HEK293 (cell line): ENCODE data around the gene TPRN.

ENCODE experiments used
- CTCF ChIA-PET: fragments of 350-600 bp; formaldehyde crosslinking; extraction: SDS; loops from one replicate; lab custom pipeline; 2021; ENCODE audit warnings: antibody characterized with exemption; lab: Yijun Ruan, JAX
- POLR2A ChIA-PET: fragments of 300-600 bp; formaldehyde crosslinking; extraction: SDS; loops from one replicate; lab custom pipeline; 2020; ENCODE audit warnings: antibody characterized with exemption, inconsistent platforms; lab: Yijun Ruan, JAX
- H3K27ac ChIP-seq: fragments of 200-500 bp; sonication (Bioruptor generic); 2 replicates; pipeline ENCODE4 v1.5.1; 2014; ENCODE audit warnings: low read depth, low read length, control low read depth, inconsistent platforms; ENCODE audit errors: extremely low read depth
- H3K36me3 ChIP-seq, 2 experiments: fragments of 200-500 bp in 1 of 2; sonication (Bioruptor generic) in 1 of 2; 1 replicate in 1 of 2; 2 replicates in 1 of 2; pipeline ENCODE4 v1.5.1; 2014 to 2017; ENCODE audit warnings: inconsistent platforms in 2 of 2, low read length in 2 of 2; ENCODE audit not compliant: control insufficient read depth in 2 of 2, insufficient read depth in 1 of 2
- H3K4me1 ChIP-seq: fragments of 200-500 bp; sonication (Bioruptor generic); 2 replicates; pipeline ENCODE4 v1.5.1; 2014; ENCODE audit warnings: mild to moderate bottlenecking, low read length, inconsistent platforms; ENCODE audit not compliant: control insufficient read depth, insufficient read depth
- H3K4me3 ChIP-seq: 2 replicates; pipeline ENCODE4 v1.5.1; 2011; ENCODE audit warnings: low read depth, mild to moderate bottlenecking, control low read depth, low read length, moderate library complexity
- H3K9me3 ChIP-seq: fragments of 200-500 bp; sonication (Bioruptor generic); 2 replicates; pipeline ENCODE4 v1.5.1; 2014; ENCODE audit warnings: low read depth, low read length, inconsistent platforms; ENCODE audit not compliant: control insufficient read depth, insufficient read depth
- BCL11A ChIP-seq: fragments of 450-650 bp; formaldehyde crosslinking; IDR thresholded peaks from 2 replicates; pipeline ENCODE4 v1.5.1; 2016; ENCODE audit warnings: low read depth, missing biosample characterization, missing genetic modification characterization
- BCL11B ChIP-seq: fragments of 450-650 bp; formaldehyde crosslinking; IDR thresholded peaks from 2 replicates; pipeline ENCODE4 v1.5.1; 2016; ENCODE audit warnings: low read depth, missing biosample characterization, missing genetic modification characterization
- EGR2 ChIP-seq: fragments of 450-650 bp; formaldehyde crosslinking; IDR thresholded peaks from 2 replicates; pipeline ENCODE4 v1.5.1; 2016; ENCODE audit warnings: low read depth, missing biosample characterization, missing genetic modification characterization
- GLIS2 ChIP-seq: fragments of 450-650 bp; formaldehyde crosslinking; IDR thresholded peaks from 2 replicates; pipeline ENCODE4 v1.5.1; 2016; ENCODE audit warnings: missing biosample characterization, missing genetic modification characterization
- KLF1 ChIP-seq: fragments of 450-650 bp; formaldehyde crosslinking; IDR thresholded peaks from 2 replicates; pipeline ENCODE4 v1.5.1; 2016; ENCODE audit warnings: missing biosample characterization, missing genetic modification characterization
- KLF16 ChIP-seq: fragments of 450-650 bp; formaldehyde crosslinking; IDR thresholded peaks from 2 replicates; pipeline ENCODE4 v1.5.1; 2017; ENCODE audit warnings: missing biosample characterization, missing genetic modification characterization
- RBAK ChIP-seq: fragments of 450-650 bp; formaldehyde crosslinking; IDR thresholded peaks from 2 replicates; pipeline ENCODE4 v1.5.1; 2016; ENCODE audit warnings: missing biosample characterization, missing genetic modification characterization
- SALL2 ChIP-seq: fragments of 450-650 bp; formaldehyde crosslinking; IDR thresholded peaks from 2 replicates; pipeline ENCODE4 v1.5.0; 2017; ENCODE audit warnings: missing biosample characterization, mild to moderate bottlenecking, missing genetic modification characterization, borderline replicate concordance
- SCRT2 ChIP-seq: fragments of 450-650 bp; formaldehyde crosslinking; IDR thresholded peaks from 2 replicates; pipeline ENCODE4 v1.5.1; 2016; ENCODE audit warnings: missing biosample characterization, missing genetic modification characterization
- SETDB1 ChIP-seq: IDR thresholded peaks from one replicate; pipeline ENCODE4 v1.6.1; 2017; ENCODE audit warnings: mild to moderate bottlenecking, low read length, moderate library complexity, mixed read lengths; ENCODE audit not compliant: insufficient read length
- SP2 ChIP-seq: fragments of 450-650 bp; formaldehyde crosslinking; IDR thresholded peaks from 2 replicates; pipeline ENCODE4 v1.5.1; 2016; ENCODE audit warnings: missing biosample characterization, missing genetic modification characterization
- SP3 ChIP-seq: fragments of 450-650 bp; formaldehyde crosslinking; IDR thresholded peaks from 2 replicates; pipeline ENCODE4 v1.5.1; 2016; ENCODE audit warnings: missing biosample characterization, missing genetic modification characterization
- SP7 ChIP-seq: fragments of 450-650 bp; formaldehyde crosslinking; IDR thresholded peaks from 2 replicates; pipeline ENCODE4 v1.5.1; 2016; ENCODE audit warnings: missing biosample characterization, missing genetic modification characterization
- TCF7L2 ChIP-seq: IDR thresholded peaks from 2 replicates; pipeline ENCODE4 v1.6.1; 2011; ENCODE audit warnings: low read depth, mild to moderate bottlenecking, inconsistent platforms, low read length, moderate library complexity, borderline replicate concordance
- YY2 ChIP-seq: fragments of 450-650 bp; formaldehyde crosslinking; IDR thresholded peaks from 2 replicates; pipeline ENCODE4 v1.5.1; 2016; ENCODE audit warnings: missing biosample characterization, missing genetic modification characterization
- ZBTB1 ChIP-seq: fragments of 450-650 bp; formaldehyde crosslinking; IDR thresholded peaks from 2 replicates; pipeline ENCODE4 v1.5.1; 2016; ENCODE audit warnings: missing biosample characterization, missing genetic modification characterization
- ZBTB21 ChIP-seq: fragments of 450-650 bp; formaldehyde crosslinking; IDR thresholded peaks from 2 replicates; pipeline ENCODE4 v1.5.1; 2017; ENCODE audit warnings: missing biosample characterization, missing genetic modification characterization
- ZBTB7A ChIP-seq: fragments of 450-650 bp; formaldehyde crosslinking; IDR thresholded peaks from 2 replicates; pipeline ENCODE4 v1.5.1; 2016; ENCODE audit warnings: low read depth, missing biosample characterization, missing genetic modification characterization
- ZFHX2 ChIP-seq: fragments of 450-650 bp; formaldehyde crosslinking; conservative IDR thresholded peaks from 2 replicates; pipeline ENCODE4 v1.5.1; 2016; ENCODE audit warnings: missing biosample characterization, missing genetic modification characterization
- ZFP37 ChIP-seq: fragments of 450-650 bp; formaldehyde crosslinking; IDR thresholded peaks from 2 replicates; pipeline ENCODE4 v1.5.1; 2016; ENCODE audit warnings: missing biosample characterization, missing genetic modification characterization
- ZNF121 ChIP-seq: fragments of 450-650 bp; formaldehyde crosslinking; IDR thresholded peaks from 2 replicates; pipeline ENCODE4 v1.5.1; 2016; ENCODE audit warnings: missing biosample characterization, missing genetic modification characterization
- ZNF138 ChIP-seq: fragments of 450-650 bp; formaldehyde crosslinking; IDR thresholded peaks from 2 replicates; pipeline ENCODE4 v1.5.1; 2016; ENCODE audit warnings: missing biosample characterization, missing genetic modification characterization, borderline replicate concordance
- ZNF19 ChIP-seq: fragments of 450-650 bp; formaldehyde crosslinking; IDR thresholded peaks from 2 replicates; pipeline ENCODE4; 2016; ENCODE audit warnings: missing biosample characterization, missing genetic modification characterization, low read depth
- ZNF2 ChIP-seq: fragments of 450-650 bp; formaldehyde crosslinking; IDR thresholded peaks from 2 replicates; pipeline ENCODE4 v1.5.1; 2016; ENCODE audit warnings: missing biosample characterization, missing genetic modification characterization
- ZNF202 ChIP-seq: fragments of 450-650 bp; formaldehyde crosslinking; IDR thresholded peaks from 2 replicates; pipeline ENCODE4 v1.5.1; 2016; ENCODE audit warnings: missing biosample characterization, missing genetic modification characterization, borderline replicate concordance
- ZNF24 ChIP-seq: fragments of 450-650 bp; formaldehyde crosslinking; IDR thresholded peaks from 2 replicates; pipeline ENCODE4 v1.5.1; 2016; ENCODE audit warnings: missing biosample characterization, missing genetic modification characterization
- ZNF501 ChIP-seq: fragments of 450-650 bp; formaldehyde crosslinking; IDR thresholded peaks from 2 replicates; pipeline ENCODE4 v1.5.1; 2016; ENCODE audit warnings: missing biosample characterization, missing genetic modification characterization
- ZNF561 ChIP-seq: fragments of 450-650 bp; IDR thresholded peaks from 2 replicates; pipeline ENCODE4 v1.5.1; 2018; ENCODE audit warnings: missing biosample characterization, missing genetic modification characterization, borderline replicate concordance
- ZNF621 ChIP-seq: fragments of 450-650 bp; formaldehyde crosslinking; IDR thresholded peaks from 2 replicates; pipeline ENCODE4 v1.5.1; 2017; ENCODE audit warnings: missing biosample characterization, missing genetic modification characterization
- ZNF624 ChIP-seq: fragments of 450-650 bp; formaldehyde crosslinking; IDR thresholded peaks from 2 replicates; pipeline ENCODE4 v1.5.1; 2017; ENCODE audit warnings: missing biosample characterization, missing genetic modification characterization
- ZNF670 ChIP-seq: fragments of 450-650 bp; formaldehyde crosslinking; IDR thresholded peaks from 2 replicates; pipeline ENCODE4 v1.5.1; 2016; ENCODE audit warnings: missing biosample characterization, missing genetic modification characterization, low read depth
- ZNF791 ChIP-seq: fragments of 450-650 bp; formaldehyde crosslinking; IDR thresholded peaks from 2 replicates; pipeline ENCODE4 v1.5.1; 2016; ENCODE audit warnings: missing biosample characterization, missing genetic modification characterization
- ZNF837 ChIP-seq: fragments of 450-650 bp; formaldehyde crosslinking; IDR thresholded peaks from 2 replicates; pipeline ENCODE4 v1.5.1; 2016; ENCODE audit warnings: missing biosample characterization, missing genetic modification characterization
- ZSCAN30 ChIP-seq: fragments of 450-650 bp; IDR thresholded peaks from 2 replicates; pipeline ENCODE4 v1.5.1; 2018; ENCODE audit warnings: missing biosample characterization, mild to moderate bottlenecking, missing genetic modification characterization, moderate library complexity
- TF ChIP-seq, protein P1 (sequence below): fragments of 450-650 bp; formaldehyde crosslinking; IDR thresholded peaks from 2 replicates; pipeline ENCODE4 v1.5.1; 2017; ENCODE audit warnings: missing biosample characterization, missing genetic modification characterization
- TF ChIP-seq, protein P2 (sequence below): fragments of 450-650 bp; formaldehyde crosslinking; IDR thresholded peaks from 2 replicates; pipeline ENCODE4 v1.5.1; 2016; ENCODE audit warnings: missing biosample characterization, missing genetic modification characterization
- TF ChIP-seq, protein P3 (sequence below): fragments of 450-650 bp; IDR thresholded peaks from 2 replicates; pipeline ENCODE4 v1.5.1; 2018; ENCODE audit warnings: missing biosample characterization, missing genetic modification characterization

The TPRN gene

DNA sequence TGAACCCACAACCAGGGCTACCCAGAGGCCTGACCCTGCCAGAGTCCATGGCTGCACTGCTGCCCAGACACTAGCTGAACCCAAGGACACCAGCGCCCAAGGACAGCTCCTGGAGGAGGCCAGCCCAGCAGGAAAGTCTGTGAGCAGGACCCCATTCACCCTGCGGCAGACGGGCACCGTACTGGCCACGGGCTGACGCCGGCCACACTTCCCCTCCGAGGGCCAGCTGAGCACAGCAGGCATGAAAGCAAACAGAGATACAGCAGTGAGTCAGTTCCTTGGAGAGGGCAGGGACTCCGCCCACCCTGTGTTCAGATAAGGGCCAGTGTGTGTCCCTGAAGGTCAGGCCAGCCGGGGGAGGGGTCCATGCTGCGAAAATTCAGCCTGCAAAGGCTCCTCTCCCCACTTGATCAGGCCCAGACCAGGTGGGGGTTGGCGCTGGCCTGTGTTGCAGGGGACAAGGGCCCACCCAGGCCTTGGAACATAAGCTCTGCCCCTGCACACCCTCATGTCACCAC lies 18.3 kb upstream of the TPRN start:
- H3K36me3 ChIP-seq: peaks cover 0 to 57% of the 10 kb centered on the region in 2 experiments; a peak in 1 of 3 replicates
- H3K9me3 ChIP-seq: no peaks in the 10 kb centered on the region
- POLR2A ChIA-PET: interaction anchor here (0.6 to 17.2 kb wide), 10 partner anchors 10 to 378 kb away, joined by 3 to 304 read pairs (median 6); partner anchors contain the start of genes MAN1B1, NDOR1, TMEM203 and TPRN
- CTCF ChIA-PET: interaction anchor here (0.7 to 1.1 kb wide), 3 partner anchors 8 to 27 kb away, joined by 4 to 5 read pairs (median 4); partner anchors contain the start of gene RNF224
- no peak overlapping the region for H3K4me3 ChIP-seq
- H3K4me1 ChIP-seq: peaks cover 4% of the 10 kb centered on the region
- no peak overlapping the region for H3K27ac ChIP-seq
- no peak for TF ChIP-seq ZNF791 (tag by site-specific recombination)
- TF ChIP-seq SETDB1: no peak
- peak; percentile 28; the same call in 1 of the 2 replicates for TF ChIP-seq ZFHX2
- no peak for TF ChIP-seq ZBTB7A (tag by site-specific recombination)
- no peak for TF ChIP-seq RBAK
- TF ChIP-seq ZNF19 (tag by site-specific recombination): no peak
- TF ChIP-seq ZNF202: no peak
- no peak for TF ChIP-seq BCL11A (tag by site-specific recombination)
- TF ChIP-seq ZNF121: no peak
- no peak for TF ChIP-seq KLF16 (tag by site-specific recombination)
- TF ChIP-seq ZNF670 (tag by site-specific recombination): no peak
- no peak for TF ChIP-seq ZBTB1 (tag by site-specific recombination)
- no peak for TF ChIP-seq ZBTB21 (tag by site-specific recombination)
- TF ChIP-seq SP7 (tag by site-specific recombination): 0 out of 2 replicates have a peak, but pooled peaks have one; percentile 28
- TF ChIP-seq, protein P1, sequence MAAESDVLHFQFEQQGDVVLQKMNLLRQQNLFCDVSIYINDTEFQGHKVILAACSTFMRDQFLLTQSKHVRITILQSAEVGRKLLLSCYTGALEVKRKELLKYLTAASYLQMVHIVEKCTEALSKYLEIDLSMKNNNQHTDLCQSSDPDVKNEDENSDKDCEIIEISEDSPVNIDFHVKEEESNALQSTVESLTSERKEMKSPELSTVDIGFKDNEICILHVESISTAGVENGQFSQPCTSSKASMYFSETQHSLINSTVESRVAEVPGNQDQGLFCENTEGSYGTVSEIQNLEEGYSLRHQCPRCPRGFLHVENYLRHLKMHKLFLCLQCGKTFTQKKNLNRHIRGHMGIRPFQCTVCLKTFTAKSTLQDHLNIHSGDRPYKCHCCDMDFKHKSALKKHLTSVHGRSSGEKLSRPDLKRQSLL (tag by site-specific recombination): no peak
- TF ChIP-seq ZFP37: no peak
- TF ChIP-seq ZSCAN30: no peak
- no peak for TF ChIP-seq ZNF621 (tag by site-specific recombination)
- no peak; the same call in 1 of the 2 replicates for TF ChIP-seq BCL11B (tag by site-specific recombination)
- TF ChIP-seq ZNF837 (tag by site-specific recombination): no peak
- no peak for TF ChIP-seq ZNF24 (tag by site-specific recombination)
- no peak for TF ChIP-seq ZNF138 (tag by site-specific recombination)
- TF ChIP-seq SP2: no peak
- TF ChIP-seq SALL2 (tag by site-specific recombination): no peak
- no peak; the same call in 1 of the 2 replicates for TF ChIP-seq ZNF2 (tag by site-specific recombination)
- TF ChIP-seq KLF1 (tag by site-specific recombination): peak; percentile 93
- TF ChIP-seq, protein P2, sequence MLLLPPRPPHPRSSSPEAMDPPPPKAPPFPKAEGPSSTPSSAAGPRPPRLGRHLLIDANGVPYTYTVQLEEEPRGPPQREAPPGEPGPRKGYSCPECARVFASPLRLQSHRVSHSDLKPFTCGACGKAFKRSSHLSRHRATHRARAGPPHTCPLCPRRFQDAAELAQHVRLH (tag by site-specific recombination): no peak
- no peak; the same call in 1 of the 2 replicates for TF ChIP-seq EGR2 (tag by site-specific recombination)
- no peak for TF ChIP-seq YY2 (tag by site-specific recombination)
- TF ChIP-seq ZNF624: no peak
- TF ChIP-seq, protein P3, sequence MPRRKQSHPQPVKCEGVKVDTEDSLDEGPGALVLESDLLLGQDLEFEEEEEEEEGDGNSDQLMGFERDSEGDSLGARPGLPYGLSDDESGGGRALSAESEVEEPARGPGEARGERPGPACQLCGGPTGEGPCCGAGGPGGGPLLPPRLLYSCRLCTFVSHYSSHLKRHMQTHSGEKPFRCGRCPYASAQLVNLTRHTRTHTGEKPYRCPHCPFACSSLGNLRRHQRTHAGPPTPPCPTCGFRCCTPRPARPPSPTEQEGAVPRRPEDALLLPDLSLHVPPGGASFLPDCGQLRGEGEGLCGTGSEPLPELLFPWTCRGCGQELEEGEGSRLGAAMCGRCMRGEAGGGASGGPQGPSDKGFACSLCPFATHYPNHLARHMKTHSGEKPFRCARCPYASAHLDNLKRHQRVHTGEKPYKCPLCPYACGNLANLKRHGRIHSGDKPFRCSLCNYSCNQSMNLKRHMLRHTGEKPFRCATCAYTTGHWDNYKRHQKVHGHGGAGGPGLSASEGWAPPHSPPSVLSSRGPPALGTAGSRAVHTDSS (tag by site-specific recombination): no peak
- no peak for TF ChIP-seq SCRT2 (tag by site-specific recombination)
- TF ChIP-seq GLIS2 (tag by site-specific recombination): peak; percentile 56
- TF ChIP-seq TCF7L2: no peak
- no peak for TF ChIP-seq SP3 (tag by site-specific recombination)
- TF ChIP-seq ZNF501 (tag by site-specific recombination): no peak
- TF ChIP-seq ZNF561 (tag by site-specific recombination): no peak
